Measurements from ENCODE around the gene ADK.

GRCh38 chr10:74750848-74751274 lies 599.8 kb downstream of the ADK start:
- TF ChIP-seq, protein P1, sequence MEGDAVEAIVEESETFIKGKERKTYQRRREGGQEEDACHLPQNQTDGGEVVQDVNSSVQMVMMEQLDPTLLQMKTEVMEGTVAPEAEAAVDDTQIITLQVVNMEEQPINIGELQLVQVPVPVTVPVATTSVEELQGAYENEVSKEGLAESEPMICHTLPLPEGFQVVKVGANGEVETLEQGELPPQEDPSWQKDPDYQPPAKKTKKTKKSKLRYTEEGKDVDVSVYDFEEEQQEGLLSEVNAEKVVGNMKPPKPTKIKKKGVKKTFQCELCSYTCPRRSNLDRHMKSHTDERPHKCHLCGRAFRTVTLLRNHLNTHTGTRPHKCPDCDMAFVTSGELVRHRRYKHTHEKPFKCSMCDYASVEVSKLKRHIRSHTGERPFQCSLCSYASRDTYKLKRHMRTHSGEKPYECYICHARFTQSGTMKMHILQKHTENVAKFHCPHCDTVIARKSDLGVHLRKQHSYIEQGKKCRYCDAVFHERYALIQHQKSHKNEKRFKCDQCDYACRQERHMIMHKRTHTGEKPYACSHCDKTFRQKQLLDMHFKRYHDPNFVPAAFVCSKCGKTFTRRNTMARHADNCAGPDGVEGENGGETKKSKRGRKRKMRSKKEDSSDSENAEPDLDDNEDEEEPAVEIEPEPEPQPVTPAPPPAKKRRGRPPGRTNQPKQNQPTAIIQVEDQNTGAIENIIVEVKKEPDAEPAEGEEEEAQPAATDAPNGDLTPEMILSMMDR (IDR thresholded peaks at IDR 0.05) = no peak
- no peak for TF ChIP-seq POLR2A (IDR thresholded peaks at IDR 0.05)

Measured in lower leg skin (tissue), 3 donors.